Measurements from ENCODE around the gene PLD4. TPM values are rescaled to one million over a fixed set of nuclear protein-coding genes. Genes with fewer than 3 reads are reported as not detected.
"Not testable (repeated sequence)": the region's sequence is repeated elsewhere in the genome, so short reads cannot be mapped to it uniquely, and the experiment has no call there.

Gene PLD4
- total RNA-seq, 4 donors from 2014 or later = 0.84 to 2.6 (median 1.2) TPM

DNA sequence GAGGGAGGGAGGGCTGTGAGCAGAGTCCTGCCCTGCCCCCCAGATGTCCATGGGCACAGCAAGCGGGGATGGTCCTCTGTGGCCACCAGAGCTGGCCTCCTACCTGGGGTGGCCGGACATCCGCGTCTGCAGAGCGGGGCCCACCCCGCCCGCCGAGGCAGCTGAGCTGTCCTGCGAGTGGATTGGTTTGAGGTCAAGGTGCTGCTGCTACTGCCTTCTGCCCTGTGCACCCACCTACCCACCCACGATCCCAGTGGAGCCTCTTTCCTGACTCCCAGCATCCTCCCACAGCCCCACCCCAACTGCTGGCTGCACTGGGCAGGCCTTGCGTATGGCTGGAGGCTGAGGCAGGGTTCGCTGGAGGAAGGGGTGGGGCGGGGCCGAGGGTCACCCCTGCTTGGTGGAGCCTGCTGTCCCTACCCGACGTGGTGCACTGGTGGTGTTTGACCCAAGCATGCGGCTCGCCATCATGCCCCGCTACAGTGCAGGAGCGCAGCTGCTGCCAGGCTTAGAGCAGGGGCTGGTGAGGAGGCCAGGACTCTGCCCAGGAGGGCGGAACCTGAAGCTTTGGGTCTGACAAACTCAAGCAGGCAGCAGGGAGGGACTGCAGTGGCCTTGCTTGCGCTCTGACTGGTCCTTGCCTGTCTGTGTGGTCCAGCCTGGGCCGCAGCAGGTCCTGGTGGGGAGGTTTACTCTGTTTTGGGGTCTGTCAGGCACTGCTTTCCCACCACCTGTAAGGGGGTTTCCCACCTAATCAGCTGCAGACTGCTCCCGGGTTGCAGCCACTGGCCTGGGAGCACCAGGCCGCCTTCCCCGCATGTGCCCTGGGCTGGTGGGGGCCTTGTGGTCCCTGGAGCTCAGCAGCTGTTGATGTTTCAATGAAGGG is 35.9 kb upstream of the PLD4 start:
- peak in 1 of 2 donors; percentile 59 for DNase-seq (ENCODE audit: low spot score in 2 of 2)
- H3K4me3 ChIP-seq (ENCODE audit: low read depth, poor library complexity, severe bottlenecking) = no peak overlapping the region
- no peak for TF ChIP-seq POLR2A (IDR thresholded peaks at IDR 0.05)
- TF ChIP-seq, protein P1, sequence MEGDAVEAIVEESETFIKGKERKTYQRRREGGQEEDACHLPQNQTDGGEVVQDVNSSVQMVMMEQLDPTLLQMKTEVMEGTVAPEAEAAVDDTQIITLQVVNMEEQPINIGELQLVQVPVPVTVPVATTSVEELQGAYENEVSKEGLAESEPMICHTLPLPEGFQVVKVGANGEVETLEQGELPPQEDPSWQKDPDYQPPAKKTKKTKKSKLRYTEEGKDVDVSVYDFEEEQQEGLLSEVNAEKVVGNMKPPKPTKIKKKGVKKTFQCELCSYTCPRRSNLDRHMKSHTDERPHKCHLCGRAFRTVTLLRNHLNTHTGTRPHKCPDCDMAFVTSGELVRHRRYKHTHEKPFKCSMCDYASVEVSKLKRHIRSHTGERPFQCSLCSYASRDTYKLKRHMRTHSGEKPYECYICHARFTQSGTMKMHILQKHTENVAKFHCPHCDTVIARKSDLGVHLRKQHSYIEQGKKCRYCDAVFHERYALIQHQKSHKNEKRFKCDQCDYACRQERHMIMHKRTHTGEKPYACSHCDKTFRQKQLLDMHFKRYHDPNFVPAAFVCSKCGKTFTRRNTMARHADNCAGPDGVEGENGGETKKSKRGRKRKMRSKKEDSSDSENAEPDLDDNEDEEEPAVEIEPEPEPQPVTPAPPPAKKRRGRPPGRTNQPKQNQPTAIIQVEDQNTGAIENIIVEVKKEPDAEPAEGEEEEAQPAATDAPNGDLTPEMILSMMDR (IDR thresholded peaks at IDR 0.05) = no peak
- intact Hi-C loops (cut with DNase I; ENCODE audit: low total_unique reads) = no loop called here
- WGBS, 2 donors = 91 to 94% methylated on average over 16 to 19 of the region's 26 CpGs

DNA sequence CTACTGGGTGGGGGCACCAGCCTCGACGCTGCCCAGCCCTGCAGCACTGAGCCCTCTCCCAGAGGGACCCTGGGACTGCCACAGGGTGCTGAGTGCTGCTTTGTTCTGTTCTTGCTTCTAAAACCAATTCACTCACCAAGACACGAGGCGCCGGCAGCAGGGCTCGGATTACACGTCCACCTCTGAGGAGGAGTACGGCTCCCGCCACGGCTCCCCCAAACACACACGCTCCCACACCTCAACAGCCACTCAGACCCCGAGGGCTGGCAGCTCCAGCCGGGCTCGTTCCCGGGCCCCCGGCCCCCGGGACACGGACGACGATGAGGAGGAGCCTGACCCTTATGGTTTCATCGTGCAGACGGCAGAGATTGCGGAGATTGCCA is 35.3 kb upstream of the PLD4 start:
- H3K4me3 ChIP-seq (ENCODE audit: low read depth, poor library complexity, severe bottlenecking) = no peak overlapping the region
- 88 to 96% methylated on average over 23 of the region's 23 CpGs for WGBS, 2 donors
- DNase-seq (ENCODE audit: low spot score in 2 of 2) = peak in 1 of 2 donors; percentile 79
- TF ChIP-seq POLR2A (IDR thresholded peaks at IDR 0.05) = no peak
- TF ChIP-seq, protein P1 (IDR thresholded peaks at IDR 0.05) = no peak
- intact Hi-C loops (cut with DNase I; ENCODE audit: low total_unique reads) = no loop called here

DNA sequence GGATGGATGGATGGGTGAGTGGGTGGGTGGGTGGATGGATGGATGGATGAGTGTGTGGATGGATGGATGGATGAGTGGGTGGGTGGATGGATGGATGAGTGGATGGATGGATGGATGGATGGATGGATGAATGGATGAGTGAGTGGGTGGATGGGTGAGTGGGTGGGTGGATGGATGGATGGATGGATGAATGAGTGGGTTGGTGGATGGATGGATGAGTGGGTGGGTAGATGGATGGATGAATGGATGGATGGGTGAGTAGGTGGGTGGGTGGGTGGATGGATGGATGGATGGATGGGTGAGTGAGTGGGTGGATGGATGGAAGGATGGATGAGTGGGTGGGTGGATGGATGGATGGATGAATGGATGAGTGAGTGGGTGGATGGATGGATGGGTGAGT is 34.4 kb upstream of the PLD4 start:
- intact Hi-C loops (cut with DNase I; ENCODE audit: low total_unique reads) = loop anchor here (10.0 kb wide), 1 partner anchor 155 kb away; no protein-coding TSS in a partner anchor
- peak; percentile 10 to 32 for DNase-seq (ENCODE audit: low spot score in 2 of 2)

DNA sequence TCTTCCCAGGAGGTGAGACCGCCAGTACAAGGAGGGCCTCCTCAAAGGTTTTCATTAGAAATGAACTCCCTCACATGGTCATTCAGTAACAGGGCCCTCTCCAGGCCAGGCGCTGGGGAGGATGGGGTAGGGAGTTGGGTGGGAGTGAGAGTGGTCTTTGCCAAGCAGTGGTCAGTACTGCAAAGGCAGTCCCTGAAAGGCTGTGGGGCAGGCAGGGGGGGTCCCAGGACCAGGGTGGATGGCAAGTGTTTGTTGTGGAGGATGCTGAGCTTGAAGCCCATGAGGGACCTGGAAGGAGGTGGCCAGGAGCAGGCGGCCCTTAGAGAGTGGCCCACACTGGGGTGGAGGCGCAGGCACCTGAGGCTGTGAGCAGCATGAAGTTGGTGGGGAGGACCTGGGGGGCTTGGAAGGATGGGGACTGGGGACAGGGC is 33.5 kb upstream of the PLD4 start:
- intact Hi-C loops (cut with DNase I; ENCODE audit: low total_unique reads) = loop anchor here (10.0 kb wide), 1 partner anchor 154 kb away; no protein-coding TSS in a partner anchor
- TF ChIP-seq, protein P1 (IDR thresholded peaks at IDR 0.05) = no peak
- peak in 1 of 2 donors; percentile 80 for DNase-seq (ENCODE audit: low spot score in 2 of 2)
- 94 to 95% methylated on average over 4 of the region's 4 CpGs for WGBS, 2 donors
- H3K4me3 ChIP-seq (ENCODE audit: low read depth, poor library complexity, severe bottlenecking) = no peak overlapping the region

More for the DNA sequence above, 34.4 kb upstream of the PLD4 start:
- not testable (repeated sequence) for H3K4me3 ChIP-seq (ENCODE audit: low read depth, poor library complexity, severe bottlenecking)

- DNase-seq (ENCODE audit: low spot score in 2 of 2) = peak in 1 of 2 donors; percentile 83
- intact Hi-C loops (cut with DNase I; ENCODE audit: low total_unique reads) = loop anchor here (10.0 kb wide), 1 partner anchor 153 kb away; no protein-coding TSS in a partner anchor
- no peak overlapping the region for H3K4me3 ChIP-seq (ENCODE audit: low read depth, poor library complexity, severe bottlenecking)
- TF ChIP-seq, protein P1 (IDR thresholded peaks at IDR 0.05) = no peak
- TF ChIP-seq POLR2A (IDR thresholded peaks at IDR 0.05) = no peak
- WGBS, 2 donors = 71 to 84% methylated on average over 10 to 11 of the region's 13 CpGs
Measured at GRCh38 chr14:104891664-104892530, 32.8 kb upstream of the PLD4 start.

Data from lower leg skin (tissue), 4 donors.